CD4-positive, alpha-beta T cell treated with Interleukin-4 for 1 hour (primary cell): ENCODE data around the gene LLCFC1.

Experiments
- DNase-seq, 2 donors: peaks; one replicate each; pipeline ENCODE4 v3.0.0-alpha.2; 2020 to 2022

Gene LLCFC1

DNA sequence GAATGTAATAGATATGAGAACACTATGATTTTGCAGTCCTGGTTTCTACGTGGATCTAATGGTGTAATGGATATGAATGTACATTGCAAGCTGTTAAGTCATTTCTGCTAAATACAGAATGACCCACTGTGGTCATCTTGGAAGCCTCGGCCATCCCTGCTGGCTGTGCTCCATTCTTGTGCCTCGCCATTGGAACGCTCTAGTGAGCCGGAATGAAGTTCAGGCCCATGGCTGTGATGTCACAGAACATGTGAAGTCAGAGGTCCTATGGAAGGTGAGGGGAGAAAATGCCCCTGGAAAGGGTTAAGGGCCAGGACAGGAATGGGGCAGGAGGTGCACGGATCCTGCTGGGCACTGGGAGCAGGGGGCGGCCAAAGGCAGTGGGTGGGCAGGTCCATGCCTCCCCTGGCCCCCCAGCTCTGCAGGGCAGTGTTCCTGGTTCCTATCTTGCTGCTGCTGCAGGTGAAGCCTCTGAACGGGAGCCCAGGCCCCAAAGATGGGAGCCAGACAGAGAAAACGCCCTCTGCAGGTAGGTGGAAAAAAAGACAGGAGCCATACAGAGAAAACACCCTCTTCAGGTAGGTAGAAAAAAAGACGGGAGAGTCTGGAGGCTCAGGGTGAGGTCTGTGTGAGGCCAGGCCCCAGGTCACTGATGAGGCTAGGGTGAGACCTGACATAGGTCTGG lies at the start of gene LLCFC1:
TSS of gene LLCFC1 (plus strand) at position 259 of the 685 bp plus-strand sequence. CDS start at position 397, 138 bp downstream.
- DNase-seq = peak in 1 of 2 donors; percentile 13

DNA sequence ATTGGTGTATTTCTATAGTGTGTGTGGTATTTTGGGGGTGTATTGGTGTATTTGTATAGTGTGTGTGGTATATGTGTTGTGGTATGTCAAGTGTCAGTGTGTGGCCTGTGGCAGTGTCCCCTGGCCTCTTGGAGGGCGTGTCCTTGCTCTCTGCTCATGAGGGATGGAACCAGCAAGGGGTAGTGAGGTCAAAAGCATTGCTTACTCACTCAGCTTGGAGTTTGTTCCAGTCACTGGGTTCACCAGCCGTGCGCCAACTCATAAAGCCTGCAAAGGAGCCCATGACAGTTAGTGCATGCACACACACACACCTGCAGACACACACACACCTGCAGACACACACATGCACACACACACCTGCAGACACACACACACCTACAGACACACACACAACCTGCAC lies 49.5 kb upstream of the LLCFC1 start:
- DNase-seq = peak in 1 of 2 donors; percentile 5

DNA sequence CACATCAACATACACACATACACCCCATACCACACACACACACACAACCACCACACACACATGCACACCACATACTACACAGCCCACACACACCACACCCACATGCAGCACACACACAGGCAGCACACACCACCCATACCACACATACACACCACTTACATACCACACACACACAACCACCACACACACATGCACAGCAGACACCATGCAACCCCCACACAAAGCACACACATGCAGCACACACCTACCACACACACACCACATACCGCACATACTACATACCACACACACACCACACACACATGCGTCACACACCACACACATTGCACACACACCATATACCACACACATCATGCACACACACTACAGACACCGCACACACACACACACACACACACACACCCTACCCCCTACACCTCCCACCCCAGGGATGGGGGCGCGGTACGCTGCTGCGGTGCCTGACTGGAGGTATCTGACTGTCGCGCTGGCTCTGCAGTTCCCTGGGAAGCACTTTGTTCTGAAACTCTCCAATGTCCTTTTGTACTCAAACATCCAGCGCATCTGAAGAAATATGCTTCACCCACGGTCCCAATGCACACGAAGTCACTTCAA lies 48.3 kb upstream of the LLCFC1 start:
- DNase-seq = peak in 1 of 2 donors; percentile 5

DNA sequence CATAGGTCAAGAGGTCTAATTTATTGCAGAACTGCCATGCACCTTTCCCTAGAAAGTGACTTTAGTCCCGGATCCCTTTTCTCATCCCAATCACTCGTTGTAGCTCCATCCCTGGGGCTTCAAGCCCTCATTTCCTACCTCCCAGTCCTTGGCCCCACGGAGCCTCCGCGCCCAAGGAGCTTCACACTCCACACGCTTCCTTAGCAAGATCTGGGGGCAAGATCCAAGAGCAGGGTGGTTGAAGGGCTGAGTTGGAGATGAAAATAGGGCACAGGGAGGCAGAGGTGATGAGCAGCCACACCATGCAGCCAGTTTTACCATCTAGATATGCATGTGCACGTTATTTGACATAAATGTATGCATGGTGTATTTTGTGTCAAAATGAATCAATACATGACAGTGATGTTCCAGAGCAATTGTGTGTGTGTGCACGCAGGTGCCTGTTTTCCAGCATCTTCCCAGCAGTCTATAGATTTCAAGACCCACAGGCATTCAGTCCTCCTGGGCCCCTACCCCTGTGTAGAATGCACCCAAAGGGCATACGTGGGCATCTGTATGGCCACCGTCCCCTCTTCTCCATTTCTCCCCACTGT lies 47.7 kb upstream of the LLCFC1 start:
- peak in 1 of 2 donors; percentile 4 for DNase-seq

DNA sequence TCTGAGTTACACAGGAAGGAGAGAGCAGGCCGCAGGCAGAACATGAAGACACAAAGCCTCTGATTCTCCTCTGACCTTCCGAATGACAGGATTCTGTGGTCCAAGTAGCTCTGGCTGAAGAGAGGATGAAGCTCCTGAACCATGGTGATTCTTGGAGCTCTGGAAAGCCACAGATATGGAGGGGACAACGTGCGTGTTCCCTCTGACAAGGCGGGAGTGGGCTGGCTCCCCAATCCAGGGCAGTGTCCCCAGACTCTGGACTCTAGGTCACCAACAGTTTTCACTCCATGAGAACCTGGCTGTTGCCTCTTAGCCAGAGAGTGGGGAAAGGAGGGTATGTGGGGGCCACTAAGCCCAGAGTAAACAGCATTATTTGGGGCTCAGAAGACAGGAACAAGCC lies 46.3 kb upstream of the LLCFC1 start:
- DNase-seq = peak in 1 of 2 donors; percentile 4

DNA sequence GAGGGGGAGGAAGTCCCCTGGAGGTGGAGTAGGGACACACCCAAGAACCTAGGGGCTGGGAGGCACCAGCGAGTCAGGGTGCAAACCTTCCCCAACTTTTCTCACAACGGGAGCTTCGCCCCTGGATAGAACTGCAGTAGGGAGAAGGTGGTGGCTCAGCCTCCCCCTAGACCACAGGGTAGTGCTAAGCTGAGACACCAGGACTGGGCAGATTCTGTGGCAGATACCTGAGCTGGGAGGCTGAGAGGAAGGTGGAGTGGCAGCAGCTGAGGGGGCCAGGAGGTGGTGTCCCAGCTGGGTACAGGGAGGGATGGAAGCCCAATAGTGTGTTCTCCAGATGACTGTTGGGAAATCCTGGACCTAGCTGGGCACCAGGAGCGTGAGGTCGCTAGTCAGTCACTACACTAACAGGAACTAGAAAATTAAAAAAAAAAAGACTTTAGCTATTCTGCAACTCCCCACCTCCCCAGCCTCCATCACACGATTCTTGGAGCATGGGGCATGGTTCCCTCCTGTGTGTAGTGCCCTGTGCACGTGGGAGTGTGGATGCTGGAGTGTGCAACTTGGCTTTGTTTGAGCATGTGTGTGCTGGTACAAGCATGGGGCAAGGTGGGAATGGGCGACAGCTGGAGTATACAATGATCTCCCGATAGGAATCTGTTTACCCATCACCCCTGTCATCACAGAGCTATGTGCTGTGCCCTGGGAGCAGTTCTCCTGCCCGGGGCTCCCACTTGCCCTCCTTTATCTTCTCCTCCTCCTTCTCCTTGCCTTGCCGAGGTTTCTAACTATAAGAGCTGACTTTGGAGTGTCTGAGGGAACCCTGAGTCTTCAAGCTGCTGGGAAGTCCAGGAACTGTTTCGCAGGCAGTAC lies 44.9 kb upstream of the LLCFC1 start:
- DNase-seq = no peak

DNA sequence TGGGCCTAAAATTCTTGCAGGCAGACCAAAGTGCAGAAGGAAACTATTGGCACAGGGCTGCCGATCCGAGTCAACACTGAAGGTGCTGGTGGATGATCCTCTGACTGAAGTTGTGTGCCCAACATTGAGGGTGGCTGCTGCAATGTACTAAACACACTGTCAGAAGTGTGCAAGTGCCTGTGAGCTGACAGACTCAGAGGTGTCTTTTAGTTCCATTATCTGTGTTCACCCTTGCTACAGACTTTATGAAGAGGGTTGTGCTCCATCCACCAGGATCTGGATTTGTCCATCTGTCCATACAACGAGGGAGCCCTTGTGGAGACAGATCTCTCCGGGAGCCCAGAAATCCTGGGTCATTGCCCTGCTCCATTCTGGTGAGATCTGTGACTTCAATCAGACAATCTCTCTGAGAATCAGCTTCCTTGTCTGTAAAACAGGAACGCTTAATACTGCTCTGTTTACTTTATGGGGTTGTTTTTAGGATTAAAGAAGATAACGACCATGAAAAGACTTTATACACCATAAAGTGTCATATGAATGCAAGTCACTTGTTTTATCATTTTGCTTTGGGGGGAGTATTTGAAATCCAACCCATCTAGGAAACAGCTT lies 44.2 kb upstream of the LLCFC1 start:
- no peak for DNase-seq

DNA sequence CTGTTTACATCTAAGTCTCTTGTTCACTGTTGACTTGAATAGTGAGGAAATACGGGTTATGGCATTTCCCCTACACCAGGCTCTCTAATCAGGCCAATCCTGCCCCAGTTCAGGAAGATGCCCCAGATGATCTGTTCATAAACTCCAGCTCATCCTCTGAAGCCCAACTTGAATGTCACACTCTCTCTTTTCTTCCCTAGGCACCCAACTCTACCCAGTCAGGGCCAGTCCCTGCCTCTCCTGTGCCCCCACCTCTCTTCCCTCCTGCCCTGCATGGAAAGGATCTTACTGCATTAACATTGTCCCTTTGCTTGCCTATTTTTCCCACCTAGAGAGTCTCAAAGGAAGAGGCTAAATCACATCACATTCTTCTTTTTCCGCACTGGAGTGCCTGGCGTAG lies 43.1 kb upstream of the LLCFC1 start:
- no peak for DNase-seq

DNA sequence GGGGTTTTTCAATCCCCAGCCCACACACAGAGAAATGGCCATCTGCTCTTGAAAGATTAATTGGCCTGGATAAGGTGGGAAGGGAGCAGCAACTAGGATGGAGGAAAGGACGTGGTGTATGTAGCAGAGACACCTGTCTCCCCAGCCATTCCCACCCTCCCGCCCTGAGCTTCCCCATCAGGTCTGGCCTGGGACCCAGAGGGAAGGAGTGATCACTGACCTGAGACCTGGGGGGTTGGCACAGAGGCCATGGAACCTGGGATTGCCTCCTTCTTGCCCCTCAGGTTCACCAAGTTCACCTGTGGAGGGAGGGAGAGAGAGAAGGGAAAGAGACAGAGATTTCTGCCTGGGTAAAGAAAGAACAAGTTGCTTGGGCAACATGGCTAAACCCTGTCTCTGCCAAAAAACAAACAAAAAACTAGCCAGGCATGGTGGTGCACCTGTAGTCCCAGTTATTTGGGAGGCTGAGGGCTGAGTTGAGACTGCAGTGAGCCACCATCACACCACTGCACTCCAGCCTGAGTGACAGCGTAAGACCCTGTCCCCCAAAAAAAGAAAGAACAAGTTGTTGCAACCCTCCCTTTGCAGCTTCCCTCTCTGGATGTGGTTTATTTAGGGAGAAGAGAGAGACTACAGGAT lies 42.4 kb upstream of the LLCFC1 start:
- DNase-seq = no peak

DNA sequence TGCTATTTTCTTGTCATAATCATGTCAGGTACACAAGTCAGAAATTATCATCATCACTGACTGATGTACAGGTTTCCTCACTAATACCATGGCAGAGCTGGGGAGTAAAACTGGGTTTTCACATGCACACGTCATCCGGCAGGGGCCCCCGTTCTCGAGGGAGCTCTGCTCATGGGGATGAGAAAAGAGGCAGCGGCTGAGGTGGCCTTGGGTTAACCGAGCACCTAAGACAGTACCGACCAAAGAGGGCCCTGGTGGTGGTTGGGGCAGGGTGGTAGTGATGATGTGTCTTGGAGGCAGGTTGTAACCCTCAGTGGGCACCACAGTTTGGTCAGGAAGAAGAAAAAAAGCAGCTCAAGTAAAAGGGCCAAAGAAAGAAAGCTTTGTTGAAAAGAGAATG lies 41.6 kb upstream of the LLCFC1 start:
- no peak for DNase-seq

DNA sequence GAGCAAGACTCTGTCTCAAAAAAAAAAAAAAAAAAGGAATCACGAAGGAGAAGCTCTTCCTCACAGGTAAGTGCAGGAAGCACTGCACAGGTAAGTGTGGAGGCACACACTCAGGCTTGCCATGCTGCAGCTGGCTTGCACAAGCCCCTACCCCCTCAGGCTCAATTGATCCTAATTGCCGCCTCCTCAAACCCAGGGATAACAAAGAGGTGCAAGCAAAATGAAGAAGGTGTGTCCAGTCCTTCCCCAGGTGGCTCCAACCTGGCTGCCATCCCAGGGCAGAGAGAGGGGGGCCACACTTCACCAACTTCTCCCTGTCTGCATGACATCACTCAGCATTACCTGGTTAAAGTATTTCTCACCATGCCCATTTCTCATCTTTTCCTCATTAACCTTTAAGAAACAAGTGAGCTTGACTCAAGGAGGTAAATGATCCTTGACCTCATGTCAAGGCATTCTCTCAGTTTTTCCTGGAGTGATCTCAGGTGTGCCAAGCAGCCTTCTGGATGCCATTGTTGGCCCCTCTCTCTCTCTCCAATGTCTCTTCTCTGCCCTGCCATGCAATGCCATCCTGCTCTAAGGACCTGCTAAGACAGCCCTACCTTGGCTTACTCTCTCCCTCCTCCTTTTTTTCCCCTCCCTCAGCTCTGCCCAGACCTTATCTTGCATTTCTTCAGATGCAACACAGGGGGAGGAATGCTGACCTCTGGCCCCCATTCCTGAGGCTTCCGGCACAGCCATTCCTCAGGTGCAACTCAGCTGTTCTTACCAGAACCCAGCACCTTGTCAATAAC lies 40.7 kb upstream of the LLCFC1 start:
- DNase-seq = no peak

DNA sequence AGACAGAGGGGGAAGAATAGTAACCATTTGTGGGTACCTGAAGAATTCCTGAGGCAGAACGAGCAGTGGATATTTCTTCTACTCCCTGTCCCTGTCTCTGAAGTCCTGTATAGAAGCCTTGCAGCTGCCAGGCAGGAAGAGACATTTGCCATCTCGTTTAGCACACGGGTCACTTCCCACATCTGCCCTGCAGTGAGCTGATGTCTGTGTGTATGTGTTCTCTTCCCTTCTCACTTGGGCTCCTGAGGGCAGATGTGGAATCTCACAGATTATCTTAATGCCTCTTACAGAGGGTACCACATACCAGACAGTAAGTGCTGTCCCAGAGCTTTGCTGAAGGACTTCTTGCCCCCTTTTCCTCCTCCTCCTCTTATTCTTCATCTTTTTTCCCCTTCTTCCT lies 39.6 kb upstream of the LLCFC1 start:
- no peak for DNase-seq

DNA sequence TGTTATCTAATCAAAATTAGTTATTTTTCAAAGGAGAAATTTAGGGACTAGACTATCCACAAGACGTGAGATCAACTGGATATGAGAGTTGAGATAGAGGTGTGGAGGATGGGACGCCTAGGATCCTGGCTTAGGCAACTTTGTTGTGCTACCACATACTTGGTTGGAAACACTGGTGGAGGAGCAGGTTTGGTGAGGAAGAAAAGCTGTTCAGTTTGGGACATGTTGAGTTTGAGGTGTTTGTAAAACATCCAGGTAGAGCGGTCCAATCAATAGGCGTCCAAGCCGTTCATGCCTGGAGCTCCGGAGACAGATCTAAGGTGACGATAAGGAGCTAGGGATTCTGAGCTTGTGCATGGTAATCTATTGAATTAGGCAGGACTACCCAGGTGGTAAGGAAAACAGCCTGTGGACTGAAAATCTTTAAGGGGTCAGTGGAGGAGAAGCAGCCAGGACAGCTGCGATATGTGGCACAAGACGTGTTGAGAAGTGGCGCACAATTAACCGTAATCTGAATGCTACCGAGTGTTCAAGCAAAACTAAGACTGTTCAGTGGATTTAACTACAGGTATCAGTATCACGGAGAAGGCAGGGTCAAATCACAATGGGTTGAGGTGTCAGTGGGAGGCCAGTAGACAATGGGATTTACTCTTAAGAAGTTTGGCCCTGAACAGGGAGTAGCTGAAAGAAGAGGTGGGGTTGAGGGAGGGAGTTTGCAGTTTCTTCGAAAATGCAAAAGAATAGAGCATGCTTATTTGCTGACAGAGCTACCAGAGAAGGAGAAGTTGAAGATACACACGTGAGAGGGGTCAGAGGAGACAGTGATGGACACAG lies 37.6 kb upstream of the LLCFC1 start:
- no peak for DNase-seq

DNA sequence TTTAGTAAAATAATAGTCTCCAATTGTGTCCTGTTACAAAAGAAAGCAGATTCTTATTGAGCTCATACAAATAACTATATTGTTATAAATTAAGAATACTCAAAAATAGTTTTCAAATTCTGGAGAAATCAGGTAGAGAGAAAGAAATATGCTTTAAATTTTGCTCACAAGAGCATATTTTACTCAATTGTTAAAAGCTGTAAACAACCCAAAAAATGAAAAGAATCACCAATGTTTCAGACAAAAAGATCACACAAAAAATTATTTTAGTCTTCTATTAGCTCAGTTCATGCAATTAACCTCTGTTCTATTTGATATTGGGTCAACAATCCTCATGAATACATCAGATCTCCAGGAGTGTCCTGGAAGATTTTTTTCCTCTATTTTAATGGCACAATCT lies 35.2 kb upstream of the LLCFC1 start:
- no peak for DNase-seq

DNA sequence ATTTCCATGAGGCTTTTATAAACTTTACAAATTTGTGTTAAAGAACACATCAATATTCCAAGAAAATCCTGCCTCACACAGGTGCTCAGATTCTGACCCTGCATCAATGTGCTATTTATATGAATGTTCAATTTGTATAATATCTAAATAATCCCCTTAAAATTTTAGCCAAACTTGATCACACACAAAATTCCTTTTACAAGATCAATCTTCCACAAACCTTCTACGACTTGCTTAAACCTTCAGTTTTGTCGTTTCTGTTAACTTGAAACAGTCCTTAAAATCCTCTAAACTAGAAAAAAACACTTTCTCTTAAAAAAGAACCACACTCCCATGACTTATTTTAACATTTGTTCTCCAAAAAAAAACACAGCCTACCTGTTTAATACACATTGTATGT lies 33.5 kb upstream of the LLCFC1 start:
- no peak for DNase-seq

DNA sequence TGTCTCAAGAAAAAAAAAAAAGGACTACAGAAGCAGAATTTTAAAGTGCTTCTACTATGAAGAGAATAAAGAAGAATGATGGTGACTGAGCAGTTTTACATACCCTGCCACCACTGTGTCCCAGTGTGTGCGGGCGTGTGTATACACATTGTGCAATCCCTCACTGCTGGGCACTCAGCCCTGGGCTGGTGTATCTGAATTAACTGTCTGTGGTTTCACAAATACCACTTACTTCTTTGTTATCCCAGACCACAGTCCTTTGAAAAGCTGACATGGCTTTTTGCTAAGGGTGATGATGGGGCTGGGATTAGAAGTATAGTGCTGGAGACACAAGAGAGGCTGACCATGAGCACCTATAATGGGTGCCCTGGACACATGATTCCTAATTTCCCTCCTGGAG lies 32.6 kb upstream of the LLCFC1 start:
- no peak for DNase-seq

DNA sequence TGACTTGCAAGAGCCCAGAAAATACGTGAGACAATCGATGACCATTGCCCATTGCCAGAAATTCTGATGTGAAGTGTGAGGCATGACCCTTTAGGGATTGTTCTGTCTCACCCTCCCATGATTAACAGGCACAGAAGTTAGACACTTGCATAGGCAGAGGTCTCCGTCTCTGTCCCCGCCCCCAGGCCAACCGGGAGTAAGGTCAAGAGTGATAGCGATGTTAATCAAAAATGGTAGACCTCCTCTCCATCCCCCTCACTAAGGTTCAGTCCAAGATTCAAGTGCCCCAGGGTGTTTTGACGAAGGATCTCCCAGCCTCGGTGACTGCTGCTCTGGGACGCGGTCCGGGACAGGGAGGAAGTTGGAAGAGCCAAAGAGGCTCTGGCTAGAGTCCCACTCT lies 31.0 kb upstream of the LLCFC1 start:
- no peak for DNase-seq

DNA sequence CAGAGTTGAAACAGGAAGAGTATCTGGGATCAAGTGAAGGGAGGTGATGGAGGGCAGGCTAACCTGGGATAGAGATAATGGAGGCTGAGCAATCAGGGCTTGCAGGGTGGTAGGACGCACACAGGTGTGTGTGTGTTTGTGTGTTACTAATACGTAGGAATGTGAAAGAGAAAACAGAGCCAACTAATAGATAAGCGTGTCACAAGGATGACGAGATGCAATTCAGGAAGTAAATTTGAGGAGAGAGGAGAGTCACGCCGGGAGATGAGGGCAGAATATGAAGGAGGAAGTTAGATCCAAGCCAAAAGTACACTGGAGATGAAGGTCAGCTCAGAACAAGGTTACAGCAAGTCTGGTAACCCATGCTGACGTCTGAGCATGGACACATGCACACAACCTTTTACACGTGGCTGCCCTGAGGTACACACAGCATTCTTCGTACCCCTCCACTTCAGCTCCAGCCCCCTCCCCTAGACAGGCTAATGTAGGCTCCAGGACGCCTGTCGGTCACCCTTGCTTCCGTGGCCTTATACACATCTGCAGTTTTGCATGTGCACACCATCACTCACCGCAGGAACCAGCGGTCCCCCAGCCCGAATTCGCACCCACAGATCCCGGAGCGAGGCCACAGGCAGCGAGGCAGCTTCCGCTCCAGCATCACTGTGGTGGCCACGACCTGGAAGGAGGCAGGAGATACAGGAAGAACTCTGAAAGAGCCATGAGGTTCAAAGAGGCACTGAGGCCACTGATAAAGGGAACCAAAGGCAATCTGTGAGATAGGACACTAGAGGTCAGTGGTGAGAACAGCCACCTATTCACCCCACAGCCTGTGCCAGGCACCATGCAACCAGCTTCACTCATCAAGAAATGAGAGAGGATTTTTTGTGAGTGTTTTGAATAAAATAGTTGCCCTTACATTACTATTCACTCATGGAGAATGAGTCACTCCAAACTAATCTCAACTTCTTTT lies 30.1 kb upstream of the LLCFC1 start:
- no peak for DNase-seq

DNA sequence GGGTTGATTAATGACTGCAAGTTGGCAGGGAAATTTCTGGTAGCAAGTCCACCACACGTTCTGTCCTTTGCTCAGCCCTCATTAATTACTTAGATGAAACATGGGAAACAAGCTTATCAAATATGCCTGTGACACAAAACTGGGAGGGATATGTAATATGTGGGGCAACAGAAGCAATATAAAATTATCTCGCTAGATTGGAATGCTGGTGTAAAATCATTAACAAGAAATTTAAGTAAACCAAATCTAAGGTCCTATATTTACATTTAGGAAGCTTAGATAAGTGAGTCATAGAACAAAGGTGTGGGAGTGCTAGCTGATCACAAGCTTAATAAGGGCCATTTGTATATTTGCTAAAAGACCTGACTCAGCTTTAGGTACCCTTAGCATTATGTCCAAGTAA lies 29.3 kb upstream of the LLCFC1 start:
- no peak for DNase-seq
